Skin epidermis (tissue), 12 donors: Measurements from ENCODE around the gene SMG7.

Experiments
- H3K27ac ChIP-seq, 21 experiments: fragments of 200-600 bp; sonication (generic) in 11 of 21; one replicate each; pipeline ENCODE4 v1.5.0; 2020; ENCODE audit warnings: mild to moderate bottlenecking in 3 of 21, inconsistent platforms in 2 of 21, moderate library complexity in 2 of 21
- H3K4me3 ChIP-seq, 7 experiments: fragments of 200-600 bp; sonication (generic) in 2 of 7; one replicate each; pipeline ENCODE4 v1.5.0; 2020; ENCODE audit warnings: inconsistent platforms in 2 of 7, mild to moderate bottlenecking in 2 of 7, moderate library complexity in 1 of 7

The SMG7 gene

DNA sequence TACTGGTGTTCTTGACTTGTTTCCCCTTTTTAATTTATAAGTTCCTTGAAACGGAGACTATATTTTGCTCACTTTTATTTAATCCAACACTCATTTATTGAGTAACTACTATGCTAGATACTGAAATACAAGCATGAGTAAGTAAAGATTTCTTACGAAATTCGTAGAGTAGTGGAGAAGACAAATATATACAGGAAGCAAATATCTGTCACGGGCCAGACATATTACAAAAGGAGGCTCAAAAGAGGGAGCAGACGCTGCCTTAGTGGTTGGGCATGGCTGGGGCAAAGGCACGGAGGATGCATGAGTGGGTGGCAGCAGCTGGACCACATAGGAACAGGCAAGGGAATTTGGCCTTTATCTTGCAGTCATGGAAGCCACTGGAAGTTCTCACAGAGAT, 111.2 kb downstream of the SMG7 start:
- H3K27ac ChIP-seq: peak overlapping the region in 4 of 21 experiments; percentile 13 to 43 (median 26)
- H3K4me3 ChIP-seq: no peak overlapping the region

DNA sequence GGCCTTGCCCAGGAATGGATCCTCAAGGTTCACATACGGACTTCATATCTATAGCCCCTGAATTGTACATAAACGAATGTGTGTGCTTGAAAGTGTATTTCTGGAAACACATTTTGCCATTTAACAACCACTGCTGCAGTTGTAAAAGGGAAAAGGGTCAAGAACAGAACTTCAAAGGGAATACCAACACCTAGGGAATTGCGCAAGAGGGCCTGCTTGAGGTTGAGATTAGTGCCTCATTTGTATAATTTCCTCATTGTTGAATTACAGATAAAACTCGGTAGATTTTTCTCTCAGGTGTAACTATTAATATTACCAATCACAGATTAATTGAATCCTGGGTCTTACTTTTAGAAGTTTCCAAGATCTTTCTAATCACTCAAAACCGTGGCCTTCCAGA, 111.8 kb downstream of the SMG7 start:
- no peak overlapping the region for H3K4me3 ChIP-seq
- H3K27ac ChIP-seq: peak overlapping the region in 5 of 21 experiments; percentile 13 to 43 (median 23)

- Histone ChIP-seq H3K27ac (peak overlapping the region in 1 of 21 experiments; percentile 14), H3K4me3 (no peak overlapping the region)
Measured at GRCh38 chr1:183585038-183585437, 112.7 kb downstream of the SMG7 start.

- Histone ChIP-seq H3K27ac (peak overlapping the region in 1 of 21 experiments; percentile 32), H3K4me3 (no peak overlapping the region)
Measured at GRCh38 chr1:183586455-183586854, 114.2 kb downstream of the SMG7 start.

DNA sequence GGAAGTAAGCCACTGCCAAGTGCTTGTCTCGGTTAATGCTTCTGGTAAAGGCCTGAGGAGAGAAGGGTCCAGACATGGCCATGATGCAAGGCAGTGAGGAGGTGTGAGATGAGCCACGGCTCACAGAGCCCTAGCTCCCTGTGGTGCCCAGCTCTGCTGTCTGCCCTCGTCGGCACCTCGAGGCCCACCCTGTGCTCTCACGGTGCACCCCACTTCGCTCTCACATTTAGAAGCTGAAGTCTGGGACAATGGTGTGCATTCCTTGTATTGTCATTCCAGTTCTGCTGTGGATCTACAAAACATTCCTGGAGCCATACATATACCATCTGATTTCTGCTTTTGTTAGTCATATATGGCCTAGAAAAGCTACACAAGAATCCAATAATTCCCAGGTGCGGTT, 114.6 kb downstream of the SMG7 start:
- peak overlapping the region in 1 of 21 experiments; percentile 32 for H3K27ac ChIP-seq
- H3K4me3 ChIP-seq: no peak overlapping the region

DNA sequence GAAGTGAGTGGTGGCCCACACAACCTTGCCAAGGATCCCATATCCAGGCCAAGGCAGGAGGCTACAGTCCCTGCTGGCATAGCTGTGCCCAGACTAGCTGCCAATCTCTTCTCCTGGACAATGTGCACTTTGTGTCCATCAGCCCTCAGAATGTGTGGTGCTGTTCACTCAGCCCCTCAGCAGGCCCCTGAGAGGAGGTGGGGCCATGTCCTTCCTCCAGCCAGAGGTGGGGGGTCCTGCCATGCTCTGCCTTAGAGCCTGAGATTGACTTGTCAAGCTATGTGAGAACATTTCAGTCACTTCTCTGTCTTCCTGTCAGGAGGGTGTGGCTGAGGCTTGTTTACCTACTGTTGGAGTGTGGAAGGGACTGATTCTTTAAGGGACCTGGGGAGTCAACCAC, 116.5 kb downstream of the SMG7 start:
- peak overlapping the region in 17 of 21 experiments; percentile 4 to 87 (median 67) for H3K27ac ChIP-seq
- H3K4me3 ChIP-seq: peak overlapping the region in 6 of 7 experiments; percentile 3 to 31 (median 14)

DNA sequence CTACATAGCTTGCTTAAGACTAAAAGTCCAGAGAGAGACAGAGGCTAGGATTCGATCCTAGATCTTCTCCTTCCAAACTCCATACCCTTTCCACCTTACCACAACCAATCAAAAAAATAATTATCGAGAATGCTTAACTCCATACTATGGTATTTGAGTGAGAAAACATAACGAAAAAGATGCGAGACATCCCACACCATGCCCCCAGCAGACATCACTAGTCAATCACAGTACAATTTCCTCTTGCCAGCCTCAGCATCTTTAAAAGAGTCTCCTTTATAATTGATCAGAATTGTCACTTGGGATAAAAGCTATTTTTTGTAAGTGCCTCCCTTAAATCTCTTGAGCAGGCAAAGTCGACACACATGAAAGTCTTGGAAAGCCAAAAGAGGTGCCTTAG, 117.1 kb downstream of the SMG7 start:
- H3K27ac ChIP-seq: peak overlapping the region in 18 of 21 experiments; percentile 35 to 87 (median 70)
- H3K4me3 ChIP-seq: peak overlapping the region in 5 of 7 experiments; percentile 3 to 31 (median 15)

GRCh38 chr1:183589874-183590243, 117.6 kb downstream of the SMG7 start:
- Histone ChIP-seq H3K27ac (peak overlapping the region in 20 of 21 experiments; percentile 31 to 87 (median 70)), H3K4me3 (peak overlapping the region in 6 of 7 experiments; percentile 3 to 31 (median 14))

- peak within 1 kb of the TSS in 6 of 7 experiments; percentile 3 to 31 (median 14) for H3K4me3 ChIP-seq
- peak within 1 kb of the TSS in 20 of 21 experiments; percentile 31 to 87 (median 70) for H3K27ac ChIP-seq
Measured at GRCh38 chr1:183590244-183591191, 118.2 kb downstream of the SMG7 start, which contains the start of gene NCF2. Gene NCF2 (minus strand): TSS chr1:183590459. CDS start chr1:183590329, 130 bp downstream.

DNA sequence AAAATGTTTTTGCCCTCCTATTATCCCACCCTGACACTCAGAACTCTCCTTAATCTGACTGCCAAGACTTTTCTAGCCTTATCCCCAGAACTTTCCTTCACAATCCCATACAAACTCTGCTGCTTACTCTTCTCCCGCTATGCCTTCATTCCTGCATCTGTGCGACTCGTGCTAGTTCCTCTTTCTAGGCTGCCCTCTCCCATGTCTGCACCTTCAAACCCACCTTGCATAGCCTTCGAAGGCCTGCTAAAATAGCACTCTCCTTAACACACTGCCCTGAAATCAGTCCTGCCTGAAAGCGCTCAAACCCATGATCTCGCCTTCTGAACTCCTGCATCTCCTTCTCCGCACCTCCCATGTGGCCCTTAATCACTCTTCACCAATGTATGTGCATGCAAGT, 120.4 kb downstream of the SMG7 start:
- Histone ChIP-seq H3K27ac (peak overlapping the region in 7 of 21 experiments; percentile 11 to 70 (median 53)), H3K4me3 (no peak overlapping the region)

- Histone ChIP-seq H3K27ac (peak overlapping the region in 9 of 21 experiments; percentile 1 to 70 (median 53)), H3K4me3 (no peak overlapping the region)
Measured at GRCh38 chr1:183593356-183593755, 121.1 kb downstream of the SMG7 start.

GRCh38 chr1:183595537-183595936, 123.2 kb downstream of the SMG7 start:
- Histone ChIP-seq H3K27ac (no peak overlapping the region), H3K4me3 (no peak overlapping the region)

GRCh38 chr1:183596500-183596899, 124.2 kb downstream of the SMG7 start:
- H3K27ac ChIP-seq: no peak overlapping the region
- no peak overlapping the region for H3K4me3 ChIP-seq

GRCh38 chr1:183597656-183598347, 125.5 kb downstream of the SMG7 start:
- Histone ChIP-seq H3K4me3 (no peak overlapping the region), H3K27ac (peak overlapping the region in 4 of 21 experiments; percentile 10 to 52 (median 20))

DNA sequence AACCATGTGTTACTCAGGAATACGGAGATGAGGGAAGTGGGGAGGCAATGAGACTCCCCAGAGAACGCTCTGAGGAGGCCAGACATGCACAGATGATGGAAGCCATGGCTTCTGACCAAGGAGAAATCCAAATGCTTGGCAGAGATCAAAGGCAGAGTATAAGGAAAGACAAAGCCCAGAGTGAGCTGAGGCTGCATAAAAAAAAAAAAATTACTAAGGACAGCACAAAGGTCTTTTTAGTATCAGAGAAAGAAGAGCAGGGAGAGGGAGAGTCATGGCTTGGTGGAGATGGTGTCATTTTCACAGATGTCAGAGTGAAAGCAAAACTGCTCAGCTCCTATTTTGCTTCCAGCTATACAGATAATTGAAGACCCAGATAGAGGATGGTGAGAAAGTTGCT, 126.1 kb downstream of the SMG7 start:
- H3K4me3 ChIP-seq: no peak overlapping the region
- H3K27ac ChIP-seq: peak overlapping the region in 4 of 21 experiments; percentile 15 to 52 (median 34)

GRCh38 chr1:183600136-183600535, 127.8 kb downstream of the SMG7 start:
- Histone ChIP-seq H3K27ac (peak overlapping the region in 4 of 21 experiments; percentile 5 to 40 (median 24)), H3K4me3 (no peak overlapping the region)

DNA sequence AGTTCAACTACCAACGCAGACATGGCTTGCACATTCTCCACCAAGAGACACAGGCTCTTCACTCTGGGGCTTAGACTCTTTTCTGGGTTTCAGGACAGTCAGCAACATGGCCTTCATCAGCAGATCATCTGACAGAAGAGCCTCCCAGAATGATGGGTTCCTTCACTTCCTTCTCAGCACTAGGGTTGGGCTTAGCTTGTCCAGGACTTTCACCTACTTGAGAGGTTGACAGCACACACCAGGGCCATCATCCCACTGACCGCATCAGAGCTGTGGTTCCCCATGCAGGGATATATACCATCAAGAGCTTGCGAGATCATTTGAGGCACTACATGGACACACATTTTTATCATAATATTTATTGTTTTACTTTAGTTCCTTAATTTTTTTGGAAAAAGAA, 128.3 kb downstream of the SMG7 start:
- Histone ChIP-seq H3K4me3 (no peak overlapping the region), H3K27ac (peak overlapping the region in 4 of 21 experiments; percentile 5 to 40 (median 24))

- Histone ChIP-seq H3K4me3 (no peak overlapping the region), H3K27ac (peak overlapping the region in 2 of 21 experiments; percentile 60 to 74)
Measured at GRCh38 chr1:183602510-183602909, 130.2 kb downstream of the SMG7 start.
